Panc1 (cell line): ENCODE results near the gene TPRG1. TPM values are rescaled to one million over a fixed set of nuclear protein-coding genes. Genes with fewer than 3 reads are reported as not detected.

Experiments used
- ATAC-seq: fragments of 200-7000 bp; cut with Tn5 transposase; 2 replicates; pipeline ENCODE4 v1.9.1; 2020; ENCODE audit warnings: mild to moderate bottlenecking, moderate library complexity
- BruUV-seq: library from RNA; stranded (reverse); fragments of 400-500 nt; replicated peaks from 2 replicates; lab custom pipeline; 2021; lab: Mats Ljungman, UMichigan
- CTCF ChIA-PET: fragments of 300-600 bp; sonication (Branson Sonifier 250); formaldehyde crosslinking; loops from one replicate; lab custom pipeline; 2022; ENCODE audit warnings: antibody characterized with exemption; lab: Charles Lee
- POLR2A ChIA-PET: fragments of 300-600 bp; sonication (Branson Sonifier 250); formaldehyde crosslinking; loops from one replicate; lab custom pipeline; 2022; ENCODE audit warnings: antibody characterized with exemption; lab: Charles Lee
- DNase-seq: peaks from one replicate; pipeline ENCODE4 v3.0.0-alpha.2; 2010; ENCODE audit warnings: low read depth, low spot score
- H3K27ac ChIP-seq: 2 replicates; pipeline ENCODE4 v1.5.1; 2011; ENCODE audit warnings: mild to moderate bottlenecking, low read length, inconsistent platforms
- H3K27me3 ChIP-seq: fragments of 200-500 bp; sonication (Bioruptor generic); 2 replicates; pipeline ENCODE4 v1.6.0; 2014; ENCODE audit warnings: low read length, inconsistent platforms; ENCODE audit not compliant: control insufficient read depth, insufficient read depth
- H3K36me3 ChIP-seq: fragments of 200-500 bp; sonication (Bioruptor generic); 2 replicates; pipeline ENCODE4 v1.5.1; 2014; ENCODE audit warnings: inconsistent platforms, mild to moderate bottlenecking, low read length, moderate library complexity; ENCODE audit not compliant: control insufficient read depth, insufficient read depth
- H3K4me1 ChIP-seq: 2 replicates; pipeline ENCODE4 v1.5.1; 2011; ENCODE audit warnings: inconsistent platforms, mild to moderate bottlenecking, low read length, moderate library complexity; ENCODE audit not compliant: control insufficient read depth, insufficient read depth
- H3K4me3 ChIP-seq, 2 experiments: 2 replicates each; pipeline ENCODE4 v1.5.1; 2011 to 2012; ENCODE audit warnings: low read depth in 2 of 2, low read length in 2 of 2, mild to moderate bottlenecking in 2 of 2, inconsistent platforms in 1 of 2, moderate library complexity in 1 of 2
- H3K9me3 ChIP-seq: fragments of 200-500 bp; sonication (Bioruptor generic); 2 replicates; pipeline ENCODE4 v1.5.1; 2014; ENCODE audit warnings: low read depth, mild to moderate bottlenecking, inconsistent platforms, low read length, moderate library complexity; ENCODE audit not compliant: control insufficient read depth, insufficient read depth
- CTCF ChIP-seq: fragments of 450-650 bp; IDR thresholded peaks from 2 replicates; pipeline ENCODE4 v1.5.1; 2017; ENCODE audit warnings: mild to moderate bottlenecking
- POLR2AphosphoS5 ChIP-seq: IDR thresholded peaks from 2 replicates; pipeline ENCODE4 v1.6.1; 2012; ENCODE audit warnings: mild to moderate bottlenecking, low read depth, low read length, moderate library complexity
- REST ChIP-seq, 2 experiments: IDR thresholded peaks; 2 replicates each; pipeline ENCODE4 v1.6.1; 2011 to 2012; ENCODE audit warnings: low read depth in 2 of 2, control low read depth in 1 of 2, low read length in 1 of 2, mild to moderate bottlenecking in 1 of 2, moderate library complexity in 1 of 2; ENCODE audit not compliant: insufficient read depth in 1 of 2
- SIN3A ChIP-seq: IDR thresholded peaks from 2 replicates; pipeline ENCODE4 v1.6.1; 2012; ENCODE audit warnings: low read depth, mild to moderate bottlenecking, low read length, moderate library complexity, borderline replicate concordance; ENCODE audit not compliant: insufficient read depth
- TCF7L2 ChIP-seq: IDR thresholded peaks from 2 replicates; pipeline ENCODE4 v1.6.1; 2011; ENCODE audit warnings: mild to moderate bottlenecking, low read depth, low read length, inconsistent platforms
- in situ Hi-C: cut with HindIII; loops from 2 replicates; pipeline ENCODE4 v1.10.0; 2016; ENCODE audit warnings: low sequenced_read_pairs, low pct_unique_long_range_greater_than_20kb
- intact Hi-C: fragments of 100-400 bp; cut with micrococcal nuclease; formaldehyde crosslinking; loops from one replicate; pipeline ENCODE4 v1.10.0; 2022; ENCODE audit not compliant: unreplicated experiment
- total RNA-seq: library from RNA; stranded (reverse); gene quantifications from one replicate; pipeline ENCODE4 v1.2.1, GENCODE V29; 2021; ENCODE audit not compliant: unreplicated experiment

The TPRG1 gene
- total RNA-seq, 1 experiment from 2014 or later: not detected

GRCh38 chr3:189204937-189205336 is 33.2 kb downstream of the TPRG1 start:
- ChIA-PET CTCF (no interaction called here), POLR2A (no interaction called here)
- no TSS peak for BruUV-seq
- in situ Hi-C loops (no loop called here), intact Hi-C loops (no loop called here)
- ATAC-seq (no peak), DNase-seq (no peak)
- no peak for TF ChIP-seq POLR2AphosphoS5
- no peak for TF ChIP-seq REST (IDR thresholded peaks at IDR 0.05; ENCODE audit: insufficient read depth in 1 of 2, low read depth in 2 of 2, low read length in 1 of 2)
- TF ChIP-seq CTCF: no peak
- no peak for TF ChIP-seq TCF7L2
- TF ChIP-seq SIN3A: no peak
- H3K27ac ChIP-seq: no peak overlapping the region
- no peaks in the 10 kb centered on the region for H3K36me3 ChIP-seq
- no peaks in the 10 kb centered on the region for H3K9me3 ChIP-seq
- no peaks in the 10 kb centered on the region for H3K4me1 ChIP-seq
- peaks cover 2% of the 10 kb centered on the region; the same call in 1 of the 2 replicates for H3K27me3 ChIP-seq
- H3K4me3 ChIP-seq: no peak overlapping the region

GRCh38 chr3:189210251-189210770 is 38.5 kb downstream of the TPRG1 start:
- TF ChIP-seq CTCF (no peak), REST (IDR thresholded peaks at IDR 0.05; ENCODE audit: insufficient read depth in 1 of 2, low read depth in 2 of 2, low read length in 1 of 2) (no peak), POLR2AphosphoS5 (no peak), TCF7L2 (no peak), SIN3A (no peak)
- H3K27ac ChIP-seq: no peak overlapping the region
- in situ Hi-C loops: no loop called here
- H3K4me3 ChIP-seq: no peak overlapping the region
- no peaks in the 10 kb centered on the region; the same call in 1 of the 2 replicates for H3K4me1 ChIP-seq
- no TSS peak for BruUV-seq
- DNase-seq (no peak), ATAC-seq (no peak)
- no peaks in the 10 kb centered on the region for H3K9me3 ChIP-seq
- peaks cover 2% of the 10 kb centered on the region; the same call in 1 of the 2 replicates for H3K27me3 ChIP-seq
- no peaks in the 10 kb centered on the region for H3K36me3 ChIP-seq
- ChIA-PET CTCF (interaction anchor here (1.2 kb wide), 1 partner anchor 8 kb away, joined by 3 read pairs; no protein-coding TSS in a partner anchor), POLR2A (no interaction called here)
- intact Hi-C loops: no loop called here
